CD4-positive, CD25-positive, alpha-beta regulatory T cell (primary cell): Measurements from ENCODE around the gene SPTB. TPM values are rescaled to one million over a fixed set of nuclear protein-coding genes. Genes with fewer than 3 reads are reported as not detected.

ENCODE experiments used
- ATAC-seq, 2 donors: fragments of 150-1000 bp; cut with Tn5 transposase; one replicate each; pipeline ENCODE4 v1.10.0; 2021; ENCODE audit warnings: low read depth in 2 of 2, moderate number of reproducible peaks in 2 of 2, moderate library complexity in 1 of 2
- DNase-seq, 3 donors: peaks; one replicate each; pipeline versions ENCODE4 v3.0.0 to v3.0.0-alpha.2; 2012 to 2022; ENCODE audit warnings: mixed read lengths in 1 of 3
- H3K27ac ChIP-seq: one replicate; pipeline ENCODE4 v1.7.0; 2013; ENCODE audit warnings: mild to moderate bottlenecking, low read length; ENCODE audit not compliant: insufficient read depth, poor library complexity, severe bottlenecking
- H3K27me3 ChIP-seq: one replicate; pipeline ENCODE4 v1.7.0; 2013; ENCODE audit warnings: low read length; ENCODE audit not compliant: control insufficient read depth, insufficient read depth
- H3K36me3 ChIP-seq: one replicate; pipeline ENCODE4 v1.7.0; 2013; ENCODE audit warnings: mild to moderate bottlenecking, low read length, moderate library complexity; ENCODE audit not compliant: control insufficient read depth, insufficient read depth
- H3K4me1 ChIP-seq: 2 replicates; pipeline ENCODE4 v1.7.0; 2013; ENCODE audit warnings: mild to moderate bottlenecking, low read length; ENCODE audit not compliant: insufficient read depth, control insufficient read depth, poor library complexity, severe bottlenecking
- H3K4me3 ChIP-seq: one replicate; pipeline ENCODE4 v1.7.0; 2013; ENCODE audit warnings: low read depth, mild to moderate bottlenecking, low read length, moderate library complexity
- H3K9me3 ChIP-seq, 2 experiments: 1 replicate in 1 of 2; 2 replicates in 1 of 2; pipeline ENCODE4 v1.7.0; 2013; ENCODE audit warnings: low read length in 2 of 2, mild to moderate bottlenecking in 1 of 2, moderate library complexity in 1 of 2; ENCODE audit not compliant: control insufficient read depth in 2 of 2
- H3K27ac Mint-ChIP-seq, 3 donors: one replicate each; pipeline ENCODE4 v1.8.0; 2020 to 2022; ENCODE audit warnings: mild to moderate bottlenecking in 3 of 3, mixed read lengths in 3 of 3, moderate library complexity in 2 of 3
- H3K27me3 Mint-ChIP-seq: one replicate; pipeline ENCODE4 v1.8.0; 2022; ENCODE audit warnings: mild to moderate bottlenecking, mixed read lengths
- H3K36me3 Mint-ChIP-seq: one replicate; pipeline ENCODE4 v1.8.0; 2020; ENCODE audit warnings: mixed read lengths
- H3K4me1 Mint-ChIP-seq, 4 donors: one replicate each; pipeline ENCODE4 v1.8.0; 2020 to 2022; ENCODE audit warnings: mixed read lengths in 4 of 4, mild to moderate bottlenecking in 1 of 4
- H3K4me3 Mint-ChIP-seq, 4 donors: one replicate each; pipeline ENCODE4 v1.8.0; 2020 to 2022; ENCODE audit warnings: mild to moderate bottlenecking in 4 of 4, mixed read lengths in 4 of 4, moderate library complexity in 3 of 4
- H3K9me3 Mint-ChIP-seq, 7 donors: one replicate each; pipeline ENCODE4 v1.8.0; 2020 to 2022; ENCODE audit warnings: mixed read lengths in 7 of 7, mild to moderate bottlenecking in 3 of 7, moderate library complexity in 2 of 7
- polyA plus RNA-seq, 4 donors: library from polyadenylated mRNA; unstranded; fragments of 300-500 nt; fragmentation: Illumina TruSeq; gene quantifications; one replicate each; pipeline ENCODE4 v1.2.3, GENCODE V29; 2021
- total RNA-seq: library from RNA; stranded (reverse); gene quantifications from one replicate; pipeline ENCODE4 v1.2.3, GENCODE V29; 2022

Gene SPTB
- total and polyA plus RNA-seq, 5 donors from 2014 or later = 0.11 to 0.91 (median 0.24) TPM; not detected in 1

DNA sequence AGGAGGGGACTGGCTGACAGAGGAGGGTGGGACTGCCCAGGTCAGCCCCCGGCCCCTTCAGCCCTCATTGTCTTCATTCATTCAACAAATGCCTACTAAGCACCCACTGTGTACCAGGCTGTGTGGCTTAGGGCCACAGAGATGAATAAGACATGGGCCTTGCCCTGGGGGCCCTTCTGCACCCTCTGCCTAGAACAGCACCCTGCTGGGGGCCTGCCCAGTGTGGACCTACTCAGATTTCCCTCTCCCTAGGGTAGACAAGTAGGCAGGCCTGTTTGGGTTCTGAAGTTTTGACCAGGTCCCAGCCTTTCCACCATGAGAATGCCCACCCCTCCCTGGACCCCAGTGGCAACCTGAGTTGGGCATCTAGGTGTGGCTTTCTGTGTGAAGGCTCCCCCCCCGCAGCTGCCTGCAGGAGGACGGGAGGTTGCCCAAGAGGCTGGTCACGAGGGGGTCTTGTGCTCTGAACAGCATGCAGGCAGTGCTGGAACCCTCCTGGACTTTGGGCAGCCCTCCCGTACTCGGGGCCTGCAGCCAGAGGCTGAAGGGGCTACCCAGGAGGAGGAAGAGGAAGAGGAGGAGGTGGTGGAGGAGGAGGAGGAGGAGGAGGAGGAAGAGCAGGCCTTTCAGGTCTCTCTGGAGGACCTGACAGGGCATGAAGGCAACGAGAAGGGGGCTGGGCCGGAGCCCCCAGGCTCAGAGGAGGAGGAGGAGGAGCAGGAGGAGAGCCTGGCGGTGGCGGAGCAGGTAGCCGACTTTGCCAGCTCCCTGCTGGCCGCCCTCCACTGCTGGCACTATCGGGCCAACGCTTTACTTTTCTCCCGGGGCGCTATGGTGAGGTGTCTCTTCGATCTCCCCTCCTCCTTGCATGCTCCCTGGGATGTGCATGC is 142.1 kb downstream of the SPTB start:
- no peak overlapping the region for H3K4me3 Mint-ChIP-seq
- Histone ChIP-seq H3K36me3 (peaks cover 6% of the 10 kb centered on the region), H3K27ac (no peak overlapping the region), H3K4me1 (peaks cover 9% of the 10 kb centered on the region), H3K9me3 (no peaks in the 10 kb centered on the region), H3K27me3 (no peaks in the 10 kb centered on the region), H3K4me3 (no peak overlapping the region)
- no peak overlapping the region for H3K27ac Mint-ChIP-seq
- H3K9me3 Mint-ChIP-seq = no peaks in the 10 kb centered on the region
- H3K27me3 Mint-ChIP-seq = no peaks in the 10 kb centered on the region
- H3K36me3 Mint-ChIP-seq = no peaks in the 10 kb centered on the region
- no peak for DNase-seq
- peaks cover 0 to 14% (median 7%) of the 10 kb centered on the region in 4 donors for H3K4me1 Mint-ChIP-seq
- no peak for ATAC-seq

GRCh38 chr14:64736271-64737169 is 143.2 kb downstream of the SPTB start:
- H3K4me3 Mint-ChIP-seq = no peak overlapping the region
- H3K9me3 Mint-ChIP-seq = no peaks in the 10 kb centered on the region
- H3K4me3 ChIP-seq = no peak overlapping the region
- no peak overlapping the region for H3K27ac ChIP-seq
- no peak overlapping the region for H3K27ac Mint-ChIP-seq
- DNase-seq (no peak), ATAC-seq (no peak)
- H3K27me3 ChIP-seq = no peaks in the 10 kb centered on the region
- H3K4me1 ChIP-seq = peaks cover 9% of the 10 kb centered on the region
- no peaks in the 10 kb centered on the region for H3K27me3 Mint-ChIP-seq
- H3K4me1 Mint-ChIP-seq = peaks cover 0 to 14% (median 7%) of the 10 kb centered on the region in 4 donors
- peaks cover 12% of the 10 kb centered on the region for H3K36me3 ChIP-seq
- H3K36me3 Mint-ChIP-seq = no peaks in the 10 kb centered on the region
- H3K9me3 ChIP-seq = no peaks in the 10 kb centered on the region

DNA sequence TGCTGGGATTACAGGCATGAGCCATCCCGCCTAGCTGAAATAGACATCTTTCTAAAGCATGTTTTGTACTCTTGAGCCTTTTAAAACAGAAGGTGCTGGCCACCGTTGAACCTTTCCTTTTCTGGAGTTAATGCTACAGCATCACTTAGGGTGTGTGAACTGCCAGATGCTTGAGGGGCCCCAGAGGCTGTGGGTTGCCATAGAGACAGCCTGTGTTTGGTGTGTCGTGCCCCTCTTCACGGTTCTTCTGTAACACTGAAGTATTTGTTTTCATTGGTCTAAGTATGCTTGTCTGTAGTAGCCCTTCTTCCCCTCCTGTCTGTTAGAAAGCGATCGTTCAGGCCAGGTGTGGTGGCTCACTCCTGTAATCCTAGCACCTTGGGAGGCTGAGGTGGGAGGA is 144.7 kb downstream of the SPTB start:
- H3K27ac Mint-ChIP-seq = peak overlapping the region in 2 of 3 donors; percentile 42 to 67
- Histone ChIP-seq H3K4me3 (no peak overlapping the region), H3K27ac (no peak overlapping the region), H3K4me1 (peaks cover 12% of the 10 kb centered on the region), H3K27me3 (no peaks in the 10 kb centered on the region), H3K36me3 (peaks cover 6% of the 10 kb centered on the region), H3K9me3 (no peaks in the 10 kb centered on the region)
- H3K9me3 Mint-ChIP-seq = no peaks in the 10 kb centered on the region
- peaks cover 0 to 20% (median 12%) of the 10 kb centered on the region in 4 donors for H3K4me1 Mint-ChIP-seq
- DNase-seq (no peak), ATAC-seq (no peak)
- no peaks in the 10 kb centered on the region for H3K36me3 Mint-ChIP-seq
- peak overlapping the region in 1 of 4 donors; percentile 68 for H3K4me3 Mint-ChIP-seq
- no peaks in the 10 kb centered on the region for H3K27me3 Mint-ChIP-seq

DNA sequence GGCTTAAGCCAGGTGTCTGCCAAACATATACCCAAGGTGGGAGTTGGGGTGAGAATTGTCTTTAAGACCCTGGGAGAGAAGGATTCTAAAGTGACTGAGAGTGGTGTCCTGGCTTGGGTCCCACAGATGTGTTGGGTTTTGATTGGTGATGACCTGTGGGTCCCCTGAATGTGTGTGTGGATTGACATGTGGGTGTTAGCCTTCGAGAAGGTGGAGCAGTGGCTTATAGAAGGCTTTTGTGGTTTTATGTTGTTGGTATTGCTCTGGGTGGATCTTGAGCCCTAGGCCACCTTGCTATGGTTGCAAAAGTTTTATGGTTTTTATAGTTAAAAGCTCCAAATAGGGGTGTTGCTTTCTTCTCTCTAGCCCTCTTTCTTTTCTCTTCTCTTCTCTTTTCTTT is 145.8 kb downstream of the SPTB start:
- Mint-ChIP-seq H3K36me3 (no peaks in the 10 kb centered on the region), H3K27ac (peak overlapping the region in 1 of 3 donors; percentile 33), H3K4me1 (peaks cover 0 to 27% (median 14%) of the 10 kb centered on the region in 4 donors), H3K9me3 (no peaks in the 10 kb centered on the region), H3K27me3 (no peaks in the 10 kb centered on the region), H3K4me3 (peak overlapping the region in 2 of 4 donors; percentile 11 to 34)
- Histone ChIP-seq H3K36me3 (peaks cover 6% of the 10 kb centered on the region), H3K9me3 (no peaks in the 10 kb centered on the region), H3K27ac (no peak overlapping the region), H3K4me1 (peaks cover 20% of the 10 kb centered on the region), H3K4me3 (no peak overlapping the region), H3K27me3 (no peaks in the 10 kb centered on the region)
- DNase-seq (no peak), ATAC-seq (no peak)

DNA sequence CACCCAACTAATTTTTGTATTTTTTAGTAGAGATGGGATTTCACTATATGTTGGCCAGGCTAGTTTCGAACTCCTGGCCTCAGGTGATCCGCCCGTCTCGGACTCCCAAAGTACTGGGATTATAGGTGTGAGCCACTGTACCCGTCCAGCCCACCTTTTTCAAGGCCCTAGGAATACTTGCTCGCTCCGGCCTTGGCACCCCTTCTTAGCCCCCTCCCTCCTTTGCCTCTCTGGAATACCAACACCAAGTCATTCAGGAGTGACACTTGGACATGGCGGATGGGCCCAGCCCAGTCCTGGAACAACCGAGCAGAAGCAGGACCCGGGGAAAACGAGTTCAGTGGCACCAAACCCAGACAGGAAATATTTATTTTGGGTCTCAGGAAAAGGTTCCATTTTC is 146.4 kb downstream of the SPTB start:
- Histone ChIP-seq H3K9me3 (no peaks in the 10 kb centered on the region), H3K4me3 (no peak overlapping the region), H3K36me3 (peaks cover 6% of the 10 kb centered on the region), H3K4me1 (peaks cover 20% of the 10 kb centered on the region), H3K27ac (no peak overlapping the region), H3K27me3 (no peaks in the 10 kb centered on the region)
- Mint-ChIP-seq H3K4me1 (peaks cover 0 to 31% (median 14%) of the 10 kb centered on the region in 4 donors), H3K27ac (no peak overlapping the region), H3K4me3 (peak overlapping the region in 1 of 4 donors; percentile 34), H3K9me3 (no peaks in the 10 kb centered on the region), H3K36me3 (no peaks in the 10 kb centered on the region), H3K27me3 (no peaks in the 10 kb centered on the region)
- no peak for DNase-seq
- ATAC-seq = no peak

DNA sequence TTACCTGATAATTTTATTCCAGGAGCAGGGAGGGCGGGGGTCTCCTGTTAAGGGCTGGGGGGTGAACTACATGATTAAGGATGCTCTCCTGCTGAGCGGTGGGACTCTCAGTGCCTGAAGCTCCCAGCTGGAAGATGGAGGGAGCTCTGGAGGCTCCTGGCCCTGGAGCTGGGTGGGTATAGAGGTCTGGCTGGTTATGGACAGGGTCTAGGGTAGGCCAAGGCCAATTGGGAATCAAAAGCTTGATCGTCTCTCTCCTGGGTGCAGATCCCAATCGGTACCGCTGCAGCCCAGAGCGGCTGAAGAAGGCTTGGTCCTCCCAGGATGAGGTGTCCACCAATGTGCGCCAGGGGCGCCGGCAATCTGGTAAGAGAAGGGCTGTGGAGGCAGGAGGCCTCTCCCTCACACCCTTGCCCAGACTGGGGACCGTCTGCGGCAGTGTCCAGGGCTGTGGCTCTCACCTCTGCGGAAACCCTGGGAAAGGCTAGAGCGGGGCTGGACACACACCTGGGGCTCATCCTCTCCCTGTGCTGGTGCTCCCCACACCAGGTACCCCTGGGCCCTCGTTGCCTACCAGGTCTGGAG is 147.1 kb downstream of the SPTB start:
- Mint-ChIP-seq H3K27ac (no peak overlapping the region), H3K9me3 (no peaks in the 10 kb centered on the region), H3K4me1 (peaks cover 0 to 38% (median 14%) of the 10 kb centered on the region in 4 donors), H3K36me3 (no peaks in the 10 kb centered on the region), H3K27me3 (no peaks in the 10 kb centered on the region), H3K4me3 (no peak overlapping the region)
- Histone ChIP-seq H3K4me1 (peaks cover 25% of the 10 kb centered on the region), H3K9me3 (no peaks in the 10 kb centered on the region), H3K4me3 (no peak overlapping the region), H3K27me3 (no peaks in the 10 kb centered on the region), H3K27ac (no peak overlapping the region), H3K36me3 (peaks cover 6% of the 10 kb centered on the region)
- no peak for DNase-seq
- ATAC-seq = no peak

DNA sequence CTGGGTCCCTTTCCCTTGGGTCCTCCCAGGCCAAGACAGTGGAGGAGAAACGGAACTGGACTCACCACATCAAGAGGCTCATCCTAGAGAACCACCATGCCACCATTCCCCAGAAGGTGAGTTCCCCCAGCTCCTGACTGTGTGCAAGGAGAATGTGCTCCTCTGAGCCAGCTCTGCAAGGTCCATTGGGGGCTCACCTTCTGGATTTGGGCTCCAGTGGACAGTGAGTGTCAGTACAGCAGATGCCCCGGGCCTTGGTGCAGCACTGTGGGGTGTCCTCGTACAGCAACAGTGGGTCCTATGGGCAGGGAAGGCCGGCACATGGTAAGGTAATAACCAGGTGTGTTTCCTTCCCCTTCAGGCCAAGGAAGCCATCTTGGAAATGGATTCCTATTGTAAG is 147.6 kb downstream of the SPTB start:
- Histone ChIP-seq H3K4me1 (peaks cover 26% of the 10 kb centered on the region), H3K27me3 (no peaks in the 10 kb centered on the region), H3K9me3 (no peaks in the 10 kb centered on the region), H3K36me3 (peaks cover 6% of the 10 kb centered on the region), H3K4me3 (no peak overlapping the region), H3K27ac (no peak overlapping the region)
- ATAC-seq (no peak), DNase-seq (no peak)
- peaks cover 0 to 40% (median 15%) of the 10 kb centered on the region in 4 donors for H3K4me1 Mint-ChIP-seq
- H3K36me3 Mint-ChIP-seq = no peaks in the 10 kb centered on the region
- H3K27ac Mint-ChIP-seq = no peak overlapping the region
- H3K27me3 Mint-ChIP-seq = no peaks in the 10 kb centered on the region
- no peaks in the 10 kb centered on the region for H3K9me3 Mint-ChIP-seq
- H3K4me3 Mint-ChIP-seq = no peak overlapping the region
